HepG2 (cell line): Measurements from ENCODE around the gene EMILIN1. TPM values are rescaled to one million over a fixed set of nuclear protein-coding genes. Genes with fewer than 3 reads are reported as not detected.

ENCODE experiments used
- KDM4B ChIP-seq: sonication (generic); formaldehyde crosslinking; IDR thresholded peaks from 2 replicates; pipeline ENCODE4 v1.4.0; 2020; ENCODE audit warnings: missing genetic modification reagents
- KLF15 ChIP-seq: sonication (generic); formaldehyde crosslinking; IDR thresholded peaks from 2 replicates; pipeline ENCODE4 v1.8.1; 2023; ENCODE audit warnings: borderline replicate concordance, mild to moderate bottlenecking, inconsistent platforms, missing genetic modification reagents, mixed read lengths
- MAZ ChIP-seq, 2 experiments: sonication (generic) in 1 of 2; formaldehyde crosslinking in 1 of 2; IDR thresholded peaks; 2 replicates each; pipeline versions ENCODE4 v1.5.0 to v1.6.1; 2012 to 2020; ENCODE audit warnings: low read depth in 2 of 2, mild to moderate bottlenecking in 2 of 2, borderline replicate concordance in 1 of 2, improper control_type of control experiment in 1 of 2, low read length in 1 of 2, missing genetic modification reagents in 1 of 2, moderate library complexity in 1 of 2
- NCOA1 ChIP-seq: sonication (generic); formaldehyde crosslinking; IDR thresholded peaks from 2 replicates; pipeline ENCODE4 v1.9.0; 2021; ENCODE audit warnings: missing genetic modification reagents
- RAD51 ChIP-seq: fragments of 450-650 bp; IDR thresholded peaks from 2 replicates; pipeline ENCODE4 v1.6.1; 2016; ENCODE audit warnings: borderline replicate concordance
- RARG ChIP-seq: sonication (generic); formaldehyde crosslinking; IDR thresholded peaks from 2 replicates; pipeline ENCODE4 v1.4.0; 2020; ENCODE audit warnings: low read depth, mild to moderate bottlenecking, missing genetic modification reagents
- SP4 ChIP-seq: sonication (generic); formaldehyde crosslinking; IDR thresholded peaks from 2 replicates; pipeline ENCODE4 v1.8.1; 2023; ENCODE audit warnings: mild to moderate bottlenecking, missing genetic modification reagents
- ZBTB8A ChIP-seq: sonication (generic); formaldehyde crosslinking; IDR thresholded peaks from 2 replicates; pipeline ENCODE4 v1.4.0; 2020; ENCODE audit warnings: mild to moderate bottlenecking, low read depth, missing genetic modification reagents, borderline replicate concordance
- ZNF12 ChIP-seq: sonication (generic); formaldehyde crosslinking; IDR thresholded peaks from 2 replicates; pipeline ENCODE4 v1.5.0; 2020; ENCODE audit warnings: missing genetic modification reagents
- ZNF282 ChIP-seq: fragments of 450-650 bp; IDR thresholded peaks from 2 replicates; pipeline ENCODE4 v1.6.1; 2018; ENCODE audit not compliant: partially characterized antibody
- ZNF337 ChIP-seq: sonication (generic); formaldehyde crosslinking; IDR thresholded peaks from 2 replicates; pipeline ENCODE4 v1.5.1; 2020; ENCODE audit warnings: missing genetic modification reagents, low read depth, mild to moderate bottlenecking, borderline replicate concordance
- ZNF577 ChIP-seq: sonication (generic); formaldehyde crosslinking; IDR thresholded peaks from 2 replicates; pipeline ENCODE4 v1.4.0; 2020; ENCODE audit warnings: mild to moderate bottlenecking, low read depth, missing genetic modification reagents, borderline replicate concordance
- ZNF629 ChIP-seq: sonication (generic); formaldehyde crosslinking; conservative IDR thresholded peaks from 2 replicates; pipeline ENCODE4 v1.5.0; 2020; ENCODE audit warnings: missing genetic modification reagents
- polyA plus RNA-seq, 8 experiments: library from polyadenylated mRNA; depleted of rRNA in 3 of 8; stranded (reverse) in 7 of 8; unstranded in 1 of 8; fragments of >200 nt; fragmentation: Illumina TruSeq in 4 of 8; extraction: Trizol in 4 of 8; gene quantifications; 2 replicates each; pipeline versions ENCODE4 v1.2.1 to v1.2.3, GENCODE V29; 2011 to 2016; ENCODE audit warnings: low read depth in 4 of 8, missing spikeins in 1 of 8, mixed read lengths in 1 of 8; ENCODE audit not compliant: insufficient read depth in 1 of 8
- total RNA-seq, 5 experiments: library from RNA; depleted of rRNA; stranded (reverse); fragments of >200 nt; fragmentation: Illumina TruSeq; extraction: Trizol; gene quantifications; 2 replicates each; pipeline ENCODE4 v1.2.3, GENCODE V29; 2016; ENCODE audit warnings: low read depth in 1 of 5
- TF ChIP-seq, protein P1 (sequence below): IDR thresholded peaks from 2 replicates; pipeline ENCODE4 v1.6.1; 2016; ENCODE audit warnings: low read depth, control low read depth
- TF ChIP-seq, protein P2 (sequence below): sonication (generic); formaldehyde crosslinking; IDR thresholded peaks from 2 replicates; pipeline ENCODE4 v1.5.0; 2020; ENCODE audit warnings: mild to moderate bottlenecking, missing genetic modification reagents
- TF ChIP-seq, protein P3 (sequence below): sonication (generic); formaldehyde crosslinking; IDR thresholded peaks from 2 replicates; pipeline ENCODE4 v1.4.0; 2020; ENCODE audit warnings: mild to moderate bottlenecking, missing genetic modification reagents, borderline replicate concordance
- TF ChIP-seq, protein P4 (sequence below), 2 experiments: sonication (generic) in 1 of 2; formaldehyde crosslinking in 1 of 2; IDR thresholded peaks; 2 replicates each; pipeline versions ENCODE4 v1.5.1 to v1.6.1; 2011 to 2020; ENCODE audit warnings: borderline replicate concordance in 1 of 2, low read depth in 1 of 2, low read length in 1 of 2, mild to moderate bottlenecking in 1 of 2, missing genetic modification reagents in 1 of 2, moderate library complexity in 1 of 2

Gene EMILIN1
- total and polyA plus RNA-seq, 2 of the 13 experiments (the other 11 are each of a cell fraction or from before 2014, with no cell fraction given): 8.1 to 9.7 TPM

DNA sequence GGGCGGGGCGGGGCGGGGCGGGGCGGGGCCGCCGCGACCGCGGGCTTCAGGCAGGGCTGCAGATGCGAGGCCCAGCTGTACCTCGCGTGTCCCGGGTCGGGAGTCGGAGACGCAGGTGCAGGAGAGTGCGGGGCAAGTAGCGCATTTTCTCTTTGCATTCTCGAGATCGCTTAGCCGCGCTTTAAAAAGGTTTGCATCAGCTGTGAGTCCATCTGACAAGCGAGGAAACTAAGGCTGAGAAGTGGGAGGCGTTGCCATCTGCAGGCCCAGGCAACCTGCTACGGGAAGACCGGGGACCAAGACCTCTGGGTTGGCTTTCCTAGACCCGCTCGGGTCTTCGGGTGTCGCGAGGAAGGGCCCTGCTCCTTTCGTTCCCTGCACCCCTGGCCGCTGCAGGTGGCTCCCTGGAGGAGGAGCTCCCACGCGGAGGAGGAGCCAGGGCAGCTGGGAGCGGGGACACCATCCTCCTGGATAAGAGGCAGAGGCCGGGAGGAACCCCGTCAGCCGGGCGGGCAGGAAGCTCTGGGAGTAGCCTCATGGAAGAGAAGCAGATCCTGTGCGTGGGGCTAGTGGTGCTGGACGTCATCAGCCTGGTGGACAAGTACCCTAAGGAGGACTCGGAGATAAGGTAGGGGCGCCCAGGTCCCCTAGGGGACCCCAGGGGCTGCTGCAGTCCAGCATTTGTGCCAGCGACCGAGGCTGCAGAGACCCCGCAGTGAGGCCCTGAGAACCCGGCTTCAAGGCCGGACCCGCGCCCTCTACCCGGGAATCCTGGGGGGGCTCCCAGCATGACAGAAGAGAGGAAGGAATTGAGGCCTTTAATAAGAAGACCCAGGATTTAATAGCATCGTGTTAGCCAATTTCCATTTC, 8.5 kb downstream of the EMILIN1 start, which contains the start of gene KHK (continued):
- TF ChIP-seq KLF15 (CRISPR knock-in tag) (0 out of 2 replicates have a peak, but pooled peaks have one; percentile 27), KDM4B (no peak), ZNF577 (CRISPR knock-in tag) (no peak), RARG (no peak), ZNF337 (no peak), ZNF12 (CRISPR knock-in tag) (0 out of 2 replicates have a peak, but pooled peaks have one; percentile 6), ZNF282 (no peak), SP4 (CRISPR knock-in tag) (peak; percentile 85), ZNF629 (CRISPR knock-in tag) (no peak; the same call in 1 of the 2 replicates), ZBTB8A (no peak), NCOA1 (no peak), RAD51 (no peak), MAZ (IDR thresholded peaks at IDR 0.05; ENCODE audit: borderline replicate concordance, low read depth, low read length) (no peak), MAZ (CRISPR knock-in tag; IDR thresholded peaks at IDR 0.05; ENCODE audit: low read depth) (peak; percentile 74; the same call in 1 of the 2 replicates)
- TF ChIP-seq, protein P1, sequence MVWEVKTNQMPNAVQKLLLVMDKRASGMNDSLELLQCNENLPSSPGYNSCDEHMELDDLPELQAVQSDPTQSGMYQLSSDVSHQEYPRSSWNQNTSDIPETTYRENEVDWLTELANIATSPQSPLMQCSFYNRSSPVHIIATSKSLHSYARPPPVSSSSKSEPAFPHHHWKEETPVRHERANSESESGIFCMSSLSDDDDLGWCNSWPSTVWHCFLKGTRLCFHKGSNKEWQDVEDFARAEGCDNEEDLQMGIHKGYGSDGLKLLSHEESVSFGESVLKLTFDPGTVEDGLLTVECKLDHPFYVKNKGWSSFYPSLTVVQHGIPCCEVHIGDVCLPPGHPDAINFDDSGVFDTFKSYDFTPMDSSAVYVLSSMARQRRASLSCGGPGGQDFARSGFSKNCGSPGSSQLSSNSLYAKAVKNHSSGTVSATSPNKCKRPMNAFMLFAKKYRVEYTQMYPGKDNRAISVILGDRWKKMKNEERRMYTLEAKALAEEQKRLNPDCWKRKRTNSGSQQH: peak; percentile 15; the same call in 1 of the 2 replicates
- TF ChIP-seq, protein P2, sequence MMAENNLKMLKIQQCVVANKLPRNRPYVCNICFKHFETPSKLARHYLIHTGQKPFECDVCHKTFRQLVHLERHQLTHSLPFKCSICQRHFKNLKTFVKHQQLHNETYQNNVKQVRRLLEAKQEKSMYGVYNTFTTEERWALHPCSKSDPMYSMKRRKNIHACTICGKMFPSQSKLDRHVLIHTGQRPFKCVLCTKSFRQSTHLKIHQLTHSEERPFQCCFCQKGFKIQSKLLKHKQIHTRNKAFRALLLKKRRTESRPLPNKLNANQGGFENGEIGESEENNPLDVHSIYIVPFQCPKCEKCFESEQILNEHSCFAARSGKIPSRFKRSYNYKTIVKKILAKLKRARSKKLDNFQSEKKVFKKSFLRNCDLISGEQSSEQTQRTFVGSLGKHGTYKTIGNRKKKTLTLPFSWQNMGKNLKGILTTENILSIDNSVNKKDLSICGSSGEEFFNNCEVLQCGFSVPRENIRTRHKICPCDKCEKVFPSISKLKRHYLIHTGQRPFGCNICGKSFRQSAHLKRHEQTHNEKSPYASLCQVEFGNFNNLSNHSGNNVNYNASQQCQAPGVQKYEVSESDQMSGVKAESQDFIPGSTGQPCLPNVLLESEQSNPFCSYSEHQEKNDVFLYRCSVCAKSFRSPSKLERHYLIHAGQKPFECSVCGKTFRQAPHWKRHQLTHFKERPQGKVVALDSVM (CRISPR knock-in tag): no peak; the same call in none of the 2 replicates
- TF ChIP-seq, protein P3, sequence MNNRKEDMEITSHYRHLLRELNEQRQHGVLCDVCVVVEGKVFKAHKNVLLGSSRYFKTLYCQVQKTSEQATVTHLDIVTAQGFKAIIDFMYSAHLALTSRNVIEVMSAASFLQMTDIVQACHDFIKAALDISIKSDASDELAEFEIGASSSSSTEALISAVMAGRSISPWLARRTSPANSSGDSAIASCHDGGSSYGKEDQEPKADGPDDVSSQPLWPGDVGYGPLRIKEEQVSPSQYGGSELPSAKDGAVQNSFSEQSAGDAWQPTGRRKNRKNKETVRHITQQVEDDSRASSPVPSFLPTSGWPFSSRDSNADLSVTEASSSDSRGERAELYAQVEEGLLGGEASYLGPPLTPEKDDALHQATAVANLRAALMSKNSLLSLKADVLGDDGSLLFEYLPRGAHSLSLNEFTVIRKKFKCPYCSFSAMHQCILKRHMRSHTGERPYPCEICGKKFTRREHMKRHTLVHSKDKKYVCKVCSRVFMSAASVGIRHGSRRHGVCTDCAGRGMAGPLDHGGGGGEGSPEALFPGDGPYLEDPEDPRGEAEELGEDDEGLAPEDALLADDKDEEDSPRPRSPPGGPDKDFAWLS (CRISPR knock-in tag): no peak; the same call in 1 of the 2 replicates
- TF ChIP-seq, protein P4, sequence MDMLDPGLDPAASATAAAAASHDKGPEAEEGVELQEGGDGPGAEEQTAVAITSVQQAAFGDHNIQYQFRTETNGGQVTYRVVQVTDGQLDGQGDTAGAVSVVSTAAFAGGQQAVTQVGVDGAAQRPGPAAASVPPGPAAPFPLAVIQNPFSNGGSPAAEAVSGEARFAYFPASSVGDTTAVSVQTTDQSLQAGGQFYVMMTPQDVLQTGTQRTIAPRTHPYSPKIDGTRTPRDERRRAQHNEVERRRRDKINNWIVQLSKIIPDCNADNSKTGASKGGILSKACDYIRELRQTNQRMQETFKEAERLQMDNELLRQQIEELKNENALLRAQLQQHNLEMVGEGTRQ (IDR thresholded peaks at IDR 0.05; ENCODE audit: low read depth, low read length): no peak
- TF ChIP-seq, protein P4 (CRISPR knock-in tag; IDR thresholded peaks at IDR 0.05; ENCODE audit: borderline replicate concordance): no peak
